Posterior cingulate gyrus (tissue), 11 donors: ENCODE data around the gene CCDC88A.
"Not testable (repeated sequence)": the region's sequence is repeated elsewhere in the genome, so short reads cannot be mapped to it uniquely, and the experiment has no call there.

ENCODE experiments used
- DNase-seq, 10 donors: peaks; one replicate each; pipeline versions ENCODE4 v3.0.0 to v3.0.0-alpha.2; 2020 to 2021; ENCODE audit warnings: mixed read lengths in 3 of 10
- intact Hi-C: fragments of 100-400 bp; cut with DNase I; formaldehyde crosslinking; loops from one replicate; pipeline ENCODE4 v1.15.1; 2023

The CCDC88A gene

DNA sequence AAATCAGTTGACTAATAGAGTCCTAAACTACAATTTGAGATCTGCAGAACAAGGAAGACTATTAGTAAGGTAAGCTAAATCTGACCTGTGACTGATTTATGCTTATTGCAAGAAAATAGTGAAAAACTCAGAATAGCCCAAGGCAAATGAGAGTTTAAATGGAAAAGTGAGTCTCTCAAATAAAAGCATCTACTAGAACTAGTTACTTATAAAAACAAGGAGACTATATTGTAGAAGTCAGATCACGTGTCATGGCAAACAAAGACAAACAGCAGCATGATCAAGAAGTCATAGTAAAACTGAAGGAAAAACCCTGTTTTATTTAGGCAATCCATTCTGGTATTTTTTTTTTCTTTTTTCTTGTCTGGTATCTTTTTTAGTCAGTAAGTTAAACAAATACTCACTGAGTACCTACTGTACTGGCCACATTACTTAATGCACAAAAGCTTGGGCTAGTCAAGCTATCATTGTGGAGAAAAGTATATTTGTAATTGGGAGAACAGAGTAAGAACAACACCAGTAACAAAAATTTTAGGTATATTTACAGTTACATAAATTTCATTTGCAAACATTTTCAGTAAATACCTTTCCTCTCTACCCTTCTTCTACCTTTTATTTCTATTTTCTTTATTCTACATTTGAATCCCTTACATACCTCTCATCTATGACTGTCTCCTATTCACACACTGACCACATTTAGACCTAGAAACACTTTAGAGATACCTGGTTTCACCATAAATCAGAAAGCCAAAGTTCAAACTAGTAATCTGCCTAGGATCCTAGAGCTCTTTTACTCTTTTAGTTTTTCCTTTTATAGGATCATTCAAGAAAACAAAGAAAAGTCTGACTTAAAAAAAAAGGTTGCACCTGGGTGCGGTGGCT, 23.7 kb downstream of the CCDC88A start:
- no peak for DNase-seq
- intact Hi-C loops, result no loop called here

DNA sequence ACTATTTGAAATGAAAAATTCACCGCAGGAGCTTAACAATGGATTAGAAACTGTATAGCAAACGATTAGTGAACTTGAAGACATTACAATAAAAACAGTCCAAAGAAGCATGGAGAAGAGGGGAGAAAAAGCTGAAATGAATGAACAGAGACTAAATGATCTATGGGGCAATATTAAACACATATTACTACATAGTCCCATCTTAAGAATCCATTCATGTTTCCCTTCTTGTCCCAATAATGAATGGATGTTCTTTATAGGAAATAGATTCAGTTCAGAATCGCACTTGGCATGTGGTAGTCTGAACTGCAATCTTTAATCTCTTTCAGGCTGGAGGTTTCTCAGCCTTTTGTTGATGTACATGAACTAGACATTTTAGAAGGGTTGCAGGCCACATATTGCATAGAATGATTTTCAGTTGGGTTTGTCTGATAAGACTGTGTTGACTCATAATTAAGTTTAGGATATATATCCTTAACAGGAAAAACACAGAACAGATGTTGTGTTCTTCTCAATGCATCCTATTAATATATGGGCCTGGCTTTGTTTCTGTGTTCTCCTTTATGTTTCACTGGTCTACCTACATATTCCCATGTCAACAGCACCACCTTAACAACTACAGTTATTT, 27.9 kb downstream of the CCDC88A start:
- DNase-seq, result no peak
- intact Hi-C loops, result no loop called here

DNA sequence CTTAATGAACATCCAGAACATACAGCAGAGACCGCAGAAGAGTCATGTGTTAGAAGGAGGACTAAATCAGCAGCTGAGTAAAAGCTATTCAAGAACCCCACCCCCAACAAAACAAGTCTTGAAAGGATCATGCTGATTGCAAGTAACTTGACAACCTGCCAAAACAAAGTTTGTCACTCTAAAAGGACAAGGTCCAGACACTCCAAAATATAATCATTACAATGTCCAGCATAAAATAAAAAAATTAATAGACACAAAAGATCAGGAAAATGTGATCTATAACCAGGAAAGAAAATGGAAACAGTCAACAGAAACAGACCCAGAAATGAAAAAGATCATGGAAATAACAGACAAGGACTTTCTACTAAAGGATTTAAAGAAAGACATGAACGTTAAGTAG, 28.5 kb downstream of the CCDC88A start:
- DNase-seq, result no peak
- intact Hi-C loops, result no loop called here

DNA sequence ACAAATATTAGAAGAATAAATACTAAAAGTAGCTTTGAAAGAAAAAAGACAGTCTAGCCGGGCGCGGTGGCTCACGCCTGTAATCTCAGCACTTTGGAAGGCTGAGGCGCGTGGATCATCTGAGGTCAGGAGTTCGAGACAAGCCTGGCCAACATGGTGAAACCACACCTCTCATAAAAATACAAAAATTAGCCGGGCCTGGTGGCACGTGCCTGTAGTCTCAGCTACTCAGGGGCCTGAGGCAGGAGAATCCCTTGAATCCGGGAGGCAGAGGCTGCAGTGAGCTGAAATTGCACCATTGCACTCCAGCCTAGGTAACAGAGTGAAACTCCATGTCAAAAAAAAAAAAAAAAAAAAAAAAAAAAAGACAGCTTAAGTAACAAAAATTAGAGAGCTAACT, 34.1 kb downstream of the CCDC88A start:
- not testable (repeated sequence) for DNase-seq

DNA sequence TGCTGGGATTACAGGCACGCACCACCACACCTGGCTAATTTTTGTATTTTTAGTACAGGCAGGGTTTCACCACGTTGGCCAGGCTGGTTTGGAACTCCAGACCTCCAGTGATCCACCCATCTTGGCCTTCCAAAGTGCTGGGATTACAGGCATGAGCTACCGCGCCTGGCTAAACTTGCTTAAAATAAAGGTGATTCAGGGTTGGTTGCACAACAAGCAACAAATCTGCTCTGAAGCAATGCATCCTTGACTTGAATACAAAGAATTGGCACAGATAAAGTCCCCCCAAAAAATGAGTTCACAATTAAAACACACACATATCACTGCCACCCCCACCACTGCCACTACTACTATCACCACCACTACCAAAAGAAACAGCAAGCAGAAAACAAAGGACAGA, 34.9 kb downstream of the CCDC88A start:
- DNase-seq, result no peak
- intact Hi-C loops, result no loop called here

More for the DNA sequence above, 34.1 kb downstream of the CCDC88A start:
- intact Hi-C loops, result not testable (repeated sequence)

DNA sequence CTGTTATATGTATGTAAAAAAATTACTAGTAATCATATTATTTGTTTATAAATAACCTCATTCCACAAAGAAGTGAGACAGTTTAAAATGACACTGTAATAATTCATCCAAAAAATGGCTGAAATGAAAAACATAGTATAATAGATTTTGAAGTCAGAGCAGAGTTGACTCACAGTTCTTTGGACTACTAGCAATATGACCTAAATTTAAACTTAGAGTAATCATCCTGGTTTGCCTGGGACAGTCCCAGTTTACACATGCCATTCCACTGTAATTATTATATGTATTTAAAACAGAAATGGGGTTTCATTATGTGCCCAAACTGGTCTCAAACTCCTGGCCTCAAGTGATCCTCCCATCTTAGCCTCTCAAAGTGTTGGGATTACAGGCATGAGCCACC, 48.3 kb downstream of the CCDC88A start:
- intact Hi-C loops, result no loop called here
- no peak for DNase-seq

DNA sequence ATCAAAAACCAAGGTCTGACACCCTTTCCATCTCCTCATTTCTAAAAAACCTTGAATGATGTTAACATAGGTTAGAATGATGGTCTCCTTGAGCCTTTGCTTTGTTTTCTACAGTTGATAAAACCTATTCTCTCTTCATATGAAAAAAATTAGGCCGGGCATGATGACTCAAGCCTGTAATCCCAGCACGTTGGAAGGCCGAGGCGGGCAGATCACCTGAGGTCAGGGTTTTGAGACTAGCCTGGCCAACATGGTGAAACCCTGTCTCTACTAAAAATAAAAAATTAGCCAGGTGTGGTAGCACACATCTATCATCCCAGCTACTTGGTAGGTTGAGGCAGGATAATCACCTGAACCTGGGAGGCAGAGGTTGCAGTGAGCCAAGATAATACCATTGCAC, 49.4 kb downstream of the CCDC88A start:
- DNase-seq, result no peak
- intact Hi-C loops, result no loop called here

DNA sequence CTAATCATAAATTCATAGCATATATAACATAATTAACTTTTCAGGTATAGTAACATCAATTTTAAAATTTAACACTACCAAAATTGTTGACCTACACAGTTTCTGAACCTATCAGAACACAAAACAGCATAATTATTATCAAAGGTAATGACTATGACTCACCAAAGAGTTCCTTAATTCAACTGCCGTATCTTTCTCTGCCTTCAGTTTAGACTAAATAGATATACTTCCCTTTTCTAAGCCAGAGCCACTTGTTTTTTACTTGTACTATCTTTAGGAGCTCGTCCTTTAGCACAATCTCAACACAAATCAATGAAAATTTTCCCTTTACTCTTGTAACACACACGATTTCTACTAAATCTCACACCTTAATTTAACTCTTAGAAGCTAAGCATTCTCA, 54.4 kb downstream of the CCDC88A start:
- DNase-seq, result no peak
- intact Hi-C loops, result no loop called here

DNA sequence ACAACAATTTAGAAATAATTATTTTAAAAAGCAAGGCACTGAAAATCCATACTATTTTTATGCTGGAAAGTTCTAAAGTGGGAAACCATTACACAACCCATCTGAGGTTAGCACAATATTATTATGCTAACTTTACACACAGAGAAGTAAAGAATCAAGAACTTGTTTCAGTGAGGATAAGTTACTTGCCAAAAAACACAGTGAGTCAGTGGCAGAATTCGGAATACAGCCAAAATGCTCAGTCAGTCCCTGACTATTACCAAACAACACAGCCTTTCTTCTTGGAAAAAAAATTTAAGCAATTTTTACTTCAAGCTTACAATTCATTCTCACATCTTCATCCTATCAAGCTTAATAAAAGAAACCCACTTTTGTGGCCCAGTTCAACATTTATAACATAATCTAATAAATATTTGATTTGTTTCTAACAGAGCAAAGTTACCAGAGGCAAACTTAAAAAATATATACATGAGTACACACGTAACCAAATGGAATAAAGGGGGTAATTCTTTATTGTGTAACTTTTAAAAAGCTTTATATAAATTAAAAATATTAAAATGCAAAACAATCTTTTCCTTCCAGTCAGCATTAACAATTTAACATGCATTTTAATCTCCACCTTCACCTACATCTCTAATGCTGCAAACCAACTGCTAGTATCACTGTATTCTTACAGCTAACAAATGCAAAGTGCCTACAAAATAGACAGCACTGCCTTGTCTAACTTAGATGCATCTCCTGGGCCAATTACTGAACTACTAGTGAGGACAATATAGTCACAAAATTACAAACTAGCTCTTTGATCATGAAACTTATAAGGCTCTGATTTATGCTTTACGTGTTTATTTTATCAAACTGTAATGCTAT, 55.2 kb downstream of the CCDC88A start:
- peak in 4 of 10 donors; percentile 14 to 53 (median 18) for DNase-seq
- intact Hi-C loops, result loop anchor here (5.0 kb wide), 1 partner anchor 53 kb away; the partner anchor contains the start of gene CCDC88A

DNA sequence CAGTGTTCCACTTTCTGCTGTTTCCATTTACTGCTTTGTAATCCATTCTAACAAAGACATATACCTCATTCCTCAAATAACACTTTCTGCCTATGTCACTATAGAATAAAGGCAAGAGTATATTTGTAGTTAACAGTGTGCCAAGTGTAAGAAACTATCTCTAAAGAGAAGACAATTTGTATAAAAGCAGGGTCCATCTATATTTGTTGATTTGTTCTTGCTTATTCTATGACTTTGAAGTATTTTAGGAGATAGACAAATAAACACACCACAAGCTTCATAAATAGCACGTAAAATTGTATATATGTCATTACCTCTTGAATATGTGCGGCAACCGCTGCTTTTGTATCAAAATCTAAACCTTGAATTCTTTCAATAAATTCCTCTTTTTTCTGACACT, 56.0 kb downstream of the CCDC88A start:
- intact Hi-C loops, result loop anchor here (5.0 kb wide), 1 partner anchor 54 kb away; the partner anchor contains the start of gene CCDC88A
- DNase-seq, result no peak

DNA sequence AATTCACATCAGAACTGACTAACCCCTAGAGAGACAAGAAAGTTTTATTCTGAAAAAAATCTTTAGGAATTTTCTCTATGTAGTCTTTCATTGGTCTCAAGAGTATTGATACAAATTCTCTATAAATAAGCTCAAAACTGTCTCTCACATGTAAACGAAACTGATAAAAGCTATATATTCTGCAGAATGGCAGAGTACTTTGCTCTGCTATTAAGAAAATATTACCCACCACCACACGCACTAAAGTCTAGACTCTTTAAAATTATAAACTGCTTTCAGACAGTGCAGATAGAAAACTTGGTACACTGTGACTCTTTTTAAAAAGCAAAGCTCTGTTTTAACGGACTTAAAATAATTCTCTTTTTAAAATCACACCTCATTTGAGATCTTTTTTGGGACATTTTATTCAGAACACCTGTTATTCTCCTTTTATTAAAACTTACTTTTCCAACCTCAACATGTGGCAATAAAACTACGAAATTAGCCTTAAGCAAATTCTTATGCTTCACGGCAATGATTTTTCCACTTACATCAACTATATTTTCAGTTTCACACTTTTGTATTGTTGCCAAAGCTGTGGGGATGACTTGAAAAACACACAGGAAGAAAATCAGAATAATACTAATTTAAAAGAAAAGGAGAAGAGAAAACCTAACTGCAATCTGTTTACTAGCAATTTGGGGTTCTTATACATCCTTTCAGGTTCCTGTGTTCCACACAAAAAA, 58.0 kb downstream of the CCDC88A start:
- intact Hi-C loops, result loop anchor here (5.0 kb wide), 1 partner anchor 56 kb away; the partner anchor contains the start of gene CCDC88A
- DNase-seq, result no peak

DNA sequence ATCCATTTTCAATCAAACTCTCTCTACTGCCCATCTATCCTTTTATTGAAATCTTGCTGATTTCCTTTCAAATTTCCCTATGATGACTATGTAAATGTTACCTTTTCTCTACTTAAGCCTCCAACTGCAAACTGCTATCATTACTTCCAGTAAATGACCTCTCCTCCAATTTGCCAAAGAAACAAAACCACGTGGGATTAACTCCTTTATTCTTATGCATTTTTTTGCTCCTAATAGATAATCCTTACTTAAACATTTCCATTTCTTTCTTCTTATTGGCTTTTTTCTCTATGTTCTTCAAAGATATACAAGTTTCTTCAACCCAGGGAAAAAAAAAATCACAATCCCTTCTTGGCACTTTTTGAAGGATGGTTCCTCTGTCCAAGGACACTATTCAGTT, 61.2 kb downstream of the CCDC88A start:
- no peak for DNase-seq
- intact Hi-C loops, result no loop called here

DNA sequence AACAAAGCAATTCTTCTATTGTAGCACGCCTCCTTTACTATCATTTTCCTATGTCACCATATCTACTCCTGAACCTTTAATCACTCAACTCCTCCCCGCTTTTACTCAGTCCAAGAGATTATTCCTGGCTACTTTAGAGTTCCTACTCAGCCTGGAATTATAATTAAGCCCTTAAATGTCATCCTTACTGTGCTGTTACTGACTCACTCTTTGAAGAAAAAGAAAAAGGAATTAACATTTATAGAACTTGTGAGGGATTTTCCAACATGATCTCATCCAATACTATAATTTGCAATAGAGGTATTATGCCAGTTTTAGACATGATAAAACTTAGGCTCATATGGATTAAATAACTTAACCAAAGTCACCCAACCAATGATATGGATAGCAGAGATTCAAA, 61.7 kb downstream of the CCDC88A start:
- no peak for DNase-seq
- intact Hi-C loops, result no loop called here

DNA sequence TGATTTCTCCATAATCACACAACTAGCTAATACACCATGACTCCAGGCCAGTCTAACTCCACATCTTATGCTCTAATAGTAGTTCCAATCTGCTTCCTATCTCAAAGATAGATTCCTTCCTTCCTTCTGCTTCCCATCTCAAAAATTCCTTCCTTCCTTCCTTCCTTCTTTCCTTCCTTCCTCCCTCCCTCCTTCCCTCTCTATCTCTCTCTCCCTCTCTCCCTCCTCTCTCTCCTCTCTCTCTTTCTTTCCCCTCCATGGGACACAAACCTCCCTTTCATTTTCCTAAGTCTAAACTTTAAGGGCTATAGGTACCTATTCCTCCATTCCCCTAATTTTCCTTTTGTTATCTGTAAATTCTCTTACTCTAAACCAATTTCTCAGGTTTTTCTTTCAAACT, 62.5 kb downstream of the CCDC88A start:
- no peak for DNase-seq
- intact Hi-C loops, result no loop called here

DNA sequence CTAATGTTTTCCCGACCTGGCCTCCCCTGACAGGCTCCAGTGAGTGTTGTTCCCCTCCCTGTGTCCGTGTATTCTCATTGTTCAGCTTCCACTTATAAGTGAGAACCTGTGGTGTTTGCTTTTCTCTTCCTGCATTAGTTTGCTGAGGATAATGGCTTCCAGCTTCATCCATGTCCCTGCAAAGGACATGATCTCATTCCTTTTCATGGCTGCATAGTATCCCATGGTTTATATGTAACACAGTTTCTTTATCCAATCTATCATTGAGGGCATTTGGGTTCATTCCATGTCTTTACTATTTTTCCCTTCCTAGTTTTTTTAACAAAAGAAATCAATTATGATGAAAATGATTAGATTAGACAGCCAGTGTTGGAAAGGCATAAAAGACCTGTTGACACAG, 63.5 kb downstream of the CCDC88A start:
- DNase-seq, intact Hi-C loops: not testable (repeated sequence)

DNA sequence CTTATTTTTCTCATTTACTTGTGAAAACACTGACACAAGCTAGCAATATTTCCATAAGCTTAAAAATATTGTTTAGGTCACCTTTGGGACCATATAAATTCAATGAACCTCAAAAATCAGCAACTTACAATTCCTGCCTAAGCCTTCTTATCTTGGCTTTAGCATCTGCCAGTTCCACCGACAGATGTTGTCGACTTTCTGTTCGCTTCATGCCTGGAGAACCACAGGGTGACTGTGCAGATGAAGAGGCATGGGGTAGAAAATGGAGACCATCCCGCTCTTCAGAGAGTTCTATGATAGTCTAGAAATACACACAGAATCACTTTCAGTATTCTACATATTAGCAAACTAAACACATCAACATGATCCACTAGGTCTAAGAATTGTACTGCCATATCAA, 64.2 kb downstream of the CCDC88A start:
- DNase-seq, result no peak
- intact Hi-C loops, result no loop called here

DNA sequence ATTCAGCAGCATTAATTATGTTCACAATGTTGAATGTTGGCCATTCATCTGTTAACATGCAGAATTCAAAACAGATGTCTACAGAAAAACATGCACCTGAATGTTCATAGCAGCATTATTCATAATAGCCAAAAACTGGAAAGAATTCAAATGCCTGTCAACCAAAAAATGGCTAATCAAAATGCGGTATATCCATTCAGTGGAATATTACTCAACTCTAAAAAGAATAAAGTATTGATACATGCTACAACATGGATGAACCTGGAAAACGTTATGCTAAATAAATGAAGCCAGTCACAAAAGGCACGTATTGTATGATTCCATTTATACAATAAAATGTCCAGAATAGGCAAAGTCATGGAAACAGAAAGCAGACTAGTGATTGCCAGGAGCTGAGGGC, 68.0 kb downstream of the CCDC88A start:
- intact Hi-C loops, result no loop called here
- no peak for DNase-seq

DNA sequence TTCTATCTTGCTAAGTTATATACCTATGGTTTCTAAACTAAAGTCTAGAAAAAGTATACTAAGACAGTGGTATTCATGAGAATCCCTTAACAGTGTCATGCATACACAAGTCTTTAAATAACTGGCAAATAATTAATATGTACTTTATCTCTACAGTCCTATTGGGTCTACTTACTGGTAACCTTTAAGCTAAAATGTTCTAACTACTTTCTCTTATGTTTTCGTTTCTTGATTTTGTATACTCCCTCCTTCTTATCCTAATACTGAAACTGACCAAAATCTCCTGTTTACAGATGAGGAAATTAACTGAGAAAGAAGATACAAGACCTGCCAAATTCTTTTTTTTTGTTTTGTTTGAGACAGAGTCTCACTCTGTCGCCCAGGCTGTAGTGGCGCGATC, 74.6 kb downstream of the CCDC88A start:
- intact Hi-C loops, result no loop called here
- no peak for DNase-seq

DNA sequence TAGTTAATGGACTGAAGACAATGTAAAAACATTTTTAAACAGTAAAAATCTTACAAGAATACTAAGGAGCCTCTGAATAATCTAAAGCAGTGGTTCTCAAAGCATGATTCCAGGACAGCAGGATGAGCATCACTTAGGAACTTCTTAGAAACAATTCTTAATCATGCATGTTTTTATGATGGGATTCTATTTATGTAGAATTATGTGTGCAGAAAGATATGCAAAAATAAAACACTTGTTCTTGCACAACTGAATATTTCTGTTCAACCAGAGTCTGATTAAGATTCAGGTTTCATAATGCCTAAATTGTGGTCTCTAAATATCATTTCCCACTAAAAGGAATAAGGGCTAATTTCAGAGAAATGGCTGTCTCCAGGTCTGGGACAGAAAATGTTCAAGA, 81.4 kb downstream of the CCDC88A start:
- no peak for DNase-seq
- intact Hi-C loops, result no loop called here

DNA sequence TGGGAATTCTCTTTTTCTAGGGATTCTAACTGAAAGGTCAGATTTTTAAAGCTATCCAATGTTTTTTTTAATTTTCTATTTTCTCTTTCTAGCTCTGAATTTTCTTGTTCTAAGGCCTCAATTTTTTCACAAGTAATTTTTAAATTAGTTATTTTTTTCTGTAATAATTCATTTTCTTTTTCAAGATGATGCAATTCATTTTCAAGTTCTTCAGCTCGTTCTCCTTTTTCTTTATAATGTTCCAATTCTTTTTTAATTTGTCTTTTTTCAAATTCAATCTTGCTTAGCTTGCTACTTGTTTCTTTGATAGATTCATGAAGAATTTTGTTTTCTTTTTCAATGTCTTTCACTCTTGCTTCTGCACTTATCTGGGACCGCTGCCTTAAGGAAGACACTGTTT, 84.9 kb downstream of the CCDC88A start:
- intact Hi-C loops, result no loop called here
- DNase-seq, result no peak
